Choroid plexus epithelial cell (primary cell): ENCODE measurements around the gene SEMA6C.
"Not testable (repeated sequence)": the region's sequence is repeated elsewhere in the genome, so short reads cannot be mapped to it uniquely, and the experiment has no call there.

Experiments used
- DNase-seq: peaks from one replicate; pipeline ENCODE4 v3.0.0-alpha.2; 2010; ENCODE audit warnings: low read depth
- H3K4me3 ChIP-seq: 2 replicates; pipeline ENCODE4 v1.5.1; 2011; ENCODE audit warnings: low read depth, mild to moderate bottlenecking, control low read depth, low read length, moderate library complexity
- TF ChIP-seq, protein P1 (sequence below): conservative IDR thresholded peaks from 2 replicates; pipeline ENCODE4 v1.5.1; 2011; ENCODE audit warnings: low read depth, mild to moderate bottlenecking, control low read depth, inconsistent platforms, low read length, moderate library complexity

SEMA6C gene

DNA sequence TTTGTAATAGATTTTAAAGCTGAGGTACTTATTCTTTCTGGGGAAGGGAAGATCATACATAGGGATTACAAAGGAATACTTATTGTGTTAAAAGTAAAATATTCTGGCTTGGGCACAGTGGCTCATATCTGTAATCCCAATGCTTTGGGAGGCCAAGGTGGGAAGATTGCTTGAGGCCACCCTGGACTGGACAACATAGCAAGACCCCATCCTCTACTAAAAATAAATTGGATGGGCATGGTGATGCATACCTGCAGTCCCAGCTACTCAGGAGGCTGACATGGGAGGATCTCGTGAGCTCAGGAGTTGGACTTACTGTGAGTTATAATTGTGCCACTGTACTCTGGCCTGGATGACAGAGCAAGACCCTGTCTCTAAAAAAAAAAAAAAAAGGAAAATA lies 48.3 kb downstream of the SEMA6C start:
- TF ChIP-seq, protein P1, sequence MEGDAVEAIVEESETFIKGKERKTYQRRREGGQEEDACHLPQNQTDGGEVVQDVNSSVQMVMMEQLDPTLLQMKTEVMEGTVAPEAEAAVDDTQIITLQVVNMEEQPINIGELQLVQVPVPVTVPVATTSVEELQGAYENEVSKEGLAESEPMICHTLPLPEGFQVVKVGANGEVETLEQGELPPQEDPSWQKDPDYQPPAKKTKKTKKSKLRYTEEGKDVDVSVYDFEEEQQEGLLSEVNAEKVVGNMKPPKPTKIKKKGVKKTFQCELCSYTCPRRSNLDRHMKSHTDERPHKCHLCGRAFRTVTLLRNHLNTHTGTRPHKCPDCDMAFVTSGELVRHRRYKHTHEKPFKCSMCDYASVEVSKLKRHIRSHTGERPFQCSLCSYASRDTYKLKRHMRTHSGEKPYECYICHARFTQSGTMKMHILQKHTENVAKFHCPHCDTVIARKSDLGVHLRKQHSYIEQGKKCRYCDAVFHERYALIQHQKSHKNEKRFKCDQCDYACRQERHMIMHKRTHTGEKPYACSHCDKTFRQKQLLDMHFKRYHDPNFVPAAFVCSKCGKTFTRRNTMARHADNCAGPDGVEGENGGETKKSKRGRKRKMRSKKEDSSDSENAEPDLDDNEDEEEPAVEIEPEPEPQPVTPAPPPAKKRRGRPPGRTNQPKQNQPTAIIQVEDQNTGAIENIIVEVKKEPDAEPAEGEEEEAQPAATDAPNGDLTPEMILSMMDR, result no peak
- DNase-seq, result no peak
- H3K4me3 ChIP-seq, result no peak overlapping the region

DNA sequence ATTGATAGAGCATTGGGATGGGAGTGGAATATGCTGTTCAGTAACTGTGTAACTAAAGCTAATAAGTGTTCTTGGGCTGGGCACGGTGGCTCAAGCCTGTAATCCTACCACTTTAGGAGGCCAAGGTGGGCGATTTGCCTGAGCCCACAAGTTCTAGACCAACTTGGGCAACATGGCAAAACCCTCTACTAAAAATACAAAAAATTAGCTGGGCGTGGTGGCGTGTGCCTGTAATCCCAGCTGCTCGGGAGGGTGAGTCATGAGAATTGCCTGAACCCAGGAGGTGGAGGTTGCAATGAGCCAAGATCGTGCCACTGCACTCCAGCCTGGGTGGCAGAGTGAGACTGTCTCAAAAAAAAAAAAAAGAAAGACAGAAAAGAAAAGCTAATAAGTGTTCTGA lies 49.0 kb downstream of the SEMA6C start:
- DNase-seq, H3K4me3 ChIP-seq: not testable (repeated sequence)

DNA sequence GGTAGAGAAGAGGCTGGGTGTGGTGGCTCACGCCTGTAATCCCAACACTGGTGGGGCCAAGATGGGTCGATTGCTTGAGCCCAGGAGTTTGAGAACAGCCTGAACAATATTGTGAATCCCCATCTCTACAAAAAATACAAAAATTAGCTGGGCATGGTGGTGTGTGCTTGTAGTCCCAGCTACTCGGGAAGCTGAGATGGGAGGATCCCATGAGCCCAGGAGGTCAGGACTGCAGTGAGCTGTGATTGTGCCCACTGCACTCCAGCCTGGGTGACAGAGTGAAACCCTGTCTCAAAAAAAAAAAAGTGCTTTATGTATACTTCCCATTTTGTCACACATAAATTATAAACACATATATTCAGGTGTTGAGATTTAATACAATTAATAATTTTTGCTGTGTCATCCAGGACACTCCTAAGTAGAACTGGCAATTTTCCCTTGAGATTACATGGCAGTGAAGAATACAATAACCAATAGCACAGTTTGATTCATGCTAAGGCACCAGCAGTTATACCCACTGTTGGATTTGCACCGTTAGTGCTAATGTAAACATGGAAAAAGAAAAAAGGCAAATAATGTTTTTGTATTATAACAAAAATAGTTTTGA lies 60.4 kb downstream of the SEMA6C start:
- no peak overlapping the region for H3K4me3 ChIP-seq
- DNase-seq, result no peak
- TF ChIP-seq, protein P1, result no peak
